ENCODE measurements around the gene MAML2.

GRCh38 chr11:96169250-96169649, 173.7 kb downstream of the MAML2 start:
- TF ChIP-seq GATA3 (IDR thresholded peaks at IDR 0.05; ENCODE audit: low read depth, low read length) (no peak), GATA2 (IDR thresholded peaks at IDR 0.05; ENCODE audit: low read depth, low read length) (no peak)
